Body of pancreas (tissue), 4 donors: ENCODE data around the gene FAM184B. TPM values are rescaled to one million over a fixed set of nuclear protein-coding genes. Genes with fewer than 3 reads are reported as not detected.

ENCODE experiments used
- ATAC-seq: fragments of 150-250 bp; one replicate; pipeline ENCODE4 v1.9.1; 2016
- DNase-seq, 4 donors: peaks; one replicate each; pipeline ENCODE4 v3.0.0-alpha.2; 2019
- H3K27ac ChIP-seq, 4 donors: fragments of 200-600 bp; sonication (generic); 1 replicate in 3 of 4; 2 replicates in 1 of 4; pipeline versions ENCODE4 v1.5.1 to v1.6.1; 2016 to 2019; ENCODE audit warnings: mild to moderate bottlenecking in 1 of 4, mixed read lengths in 1 of 4, moderate library complexity in 1 of 4
- H3K27me3 ChIP-seq, 2 donors: fragments of 200-600 bp; sonication (generic); one replicate each; pipeline ENCODE4 v1.6.0; 2016; ENCODE audit warnings: mild to moderate bottlenecking in 1 of 2
- H3K36me3 ChIP-seq, 2 donors: fragments of 200-600 bp; sonication (generic); replicated peaks in 1 of 2; 2 replicates each; pipeline ENCODE4 v1.5.1; 2016; ENCODE audit warnings: low read depth in 2 of 2; ENCODE audit not compliant: insufficient read depth in 1 of 2
- H3K4me1 ChIP-seq: fragments of 200-600 bp; sonication (generic); one replicate; pipeline ENCODE4 v1.6.0; 2016
- H3K4me3 ChIP-seq, 2 donors: fragments of 200-600 bp; sonication (generic); 1 replicate in 1 of 2; 2 replicates in 1 of 2; pipeline ENCODE4 v1.5.1; 2016 to 2019
- H3K9me3 ChIP-seq, 3 donors: fragments of 200-600 bp; sonication (generic); 1 replicate in 2 of 3; 2 replicates in 1 of 3; pipeline ENCODE4 v1.5.1; 2016
- CTCF ChIP-seq, 7 experiments: fragments of 450-650 bp in 4 of 7; fragments of 200-600 bp in 3 of 7; sonication (generic) in 3 of 7; IDR thresholded peaks; one replicate each; pipeline ENCODE4 v1.5.1; 2016 to 2019; ENCODE audit warnings: antibody characterized with exemption in 7 of 7
- POLR2A ChIP-seq, 3 donors: fragments of 450-650 bp; IDR thresholded peaks; one replicate each; pipeline ENCODE4 v1.6.1; 2016; ENCODE audit warnings: antibody characterized with exemption in 3 of 3, mild to moderate bottlenecking in 2 of 3
- WGBS, 2 donors: methylation state at CpG; one replicate each; pipeline ENCODE4 v1.1.5; 2017; 5-methylcytosine and 5-hydroxymethylcytosine counted together
- intact Hi-C: fragments of 100-400 bp; cut with DNase I; formaldehyde crosslinking; loops from one replicate; pipeline ENCODE4 v1.15.1; 2023
- total RNA-seq, 2 donors: library from RNA; depleted of rRNA; stranded (reverse); fragments of >200 nt; gene quantifications; one replicate each; pipeline ENCODE4 v1.1.0, GENCODE V29; 2016

The FAM184B gene
- total RNA-seq, 2 donors from 2014 or later, result not detected

DNA sequence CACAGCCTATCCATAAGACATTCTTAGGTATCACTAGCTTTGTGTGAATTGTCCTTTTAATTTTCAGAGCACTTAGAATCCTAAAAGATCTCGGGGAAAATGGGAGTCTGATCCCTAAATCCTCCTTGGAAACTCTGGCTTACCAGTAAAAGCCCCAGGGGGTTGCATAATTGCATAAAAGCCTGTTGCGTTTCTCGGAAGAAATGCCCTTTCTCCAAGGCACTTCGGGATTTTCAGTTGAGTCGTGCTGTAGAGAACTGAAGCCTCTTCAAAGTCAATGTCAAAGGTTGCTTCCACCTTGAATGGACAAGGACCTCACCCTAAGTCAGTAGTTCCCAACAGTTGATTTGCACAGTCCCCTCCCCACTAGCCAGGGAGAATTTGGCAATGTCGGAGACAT lies 20.8 kb downstream of the FAM184B start:
- no peak for TF ChIP-seq POLR2A (IDR thresholded peaks at IDR 0.05)
- no peak for TF ChIP-seq CTCF (IDR thresholded peaks at IDR 0.05)
- Histone ChIP-seq H3K9me3 (no peaks in the 10 kb centered on the region), H3K27me3 (no peaks in the 10 kb centered on the region), H3K4me1 (no peaks in the 10 kb centered on the region), H3K4me3 (no peak overlapping the region), H3K27ac (no peak overlapping the region), H3K36me3 (no peaks in the 10 kb centered on the region)
- DNase-seq (no peak), ATAC-seq (no peak)
- 76 to 86% methylated on average over 6 of the region's 6 CpGs for WGBS, 2 donors
- intact Hi-C loops, result no loop called here

DNA sequence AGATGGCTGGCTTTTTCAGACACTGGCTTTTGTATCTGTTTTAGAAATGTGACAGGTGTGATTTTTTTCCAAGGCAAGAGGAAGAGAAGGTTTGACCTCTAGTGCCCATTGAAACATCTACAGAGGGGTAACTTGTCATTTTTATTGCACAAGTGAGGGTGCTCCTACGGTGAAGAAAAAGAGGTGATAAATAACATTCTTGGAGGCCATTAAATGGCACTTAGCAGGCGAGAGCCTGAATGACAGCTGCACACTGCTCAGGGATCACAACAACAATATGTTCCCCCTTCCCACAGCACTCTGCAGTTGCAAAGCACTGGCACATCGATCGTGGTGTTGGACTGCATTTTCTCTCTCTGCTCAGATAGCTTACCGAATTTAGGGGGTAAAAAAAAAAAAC lies 22.9 kb downstream of the FAM184B start:
- TF ChIP-seq CTCF (IDR thresholded peaks at IDR 0.05), result no peak
- no peak for TF ChIP-seq POLR2A (IDR thresholded peaks at IDR 0.05)
- H3K4me3 ChIP-seq, result no peak overlapping the region
- no peaks in the 10 kb centered on the region for H3K27me3 ChIP-seq
- H3K27ac ChIP-seq, result no peak overlapping the region
- WGBS, 2 donors, result 18 to 37% methylated on average over 5 of the region's 5 CpGs
- H3K9me3 ChIP-seq, result no peaks in the 10 kb centered on the region
- no peaks in the 10 kb centered on the region for H3K4me1 ChIP-seq
- ATAC-seq (no peak), DNase-seq (no peak)
- intact Hi-C loops, result no loop called here
- H3K36me3 ChIP-seq, result no peaks in the 10 kb centered on the region

GRCh38 chr4:17757621-17758020 lies 23.8 kb downstream of the FAM184B start:
- no peaks in the 10 kb centered on the region for H3K4me1 ChIP-seq
- H3K27me3 ChIP-seq, result no peaks in the 10 kb centered on the region
- ATAC-seq (no peak), DNase-seq (no peak)
- intact Hi-C loops, result no loop called here
- 63 to 66% methylated on average over 1 of the region's 1 CpG for WGBS, 2 donors
- no peaks in the 10 kb centered on the region for H3K36me3 ChIP-seq
- no peak overlapping the region for H3K4me3 ChIP-seq
- TF ChIP-seq CTCF (IDR thresholded peaks at IDR 0.05) (no peak), POLR2A (IDR thresholded peaks at IDR 0.05) (no peak)
- no peaks in the 10 kb centered on the region for H3K9me3 ChIP-seq
- H3K27ac ChIP-seq, result no peak overlapping the region

GRCh38 chr4:17753646-17754045 lies 27.8 kb downstream of the FAM184B start:
- Histone ChIP-seq H3K4me1 (no peaks in the 10 kb centered on the region), H3K27me3 (no peaks in the 10 kb centered on the region), H3K4me3 (no peak overlapping the region), H3K9me3 (no peaks in the 10 kb centered on the region), H3K27ac (no peak overlapping the region), H3K36me3 (no peaks in the 10 kb centered on the region)
- ATAC-seq (no peak), DNase-seq (no peak)
- no peak for TF ChIP-seq CTCF (IDR thresholded peaks at IDR 0.05)
- no peak for TF ChIP-seq POLR2A (IDR thresholded peaks at IDR 0.05)
- 88 to 95% methylated on average over 2 of the region's 2 CpGs for WGBS, 2 donors
- intact Hi-C loops, result no loop called here

DNA sequence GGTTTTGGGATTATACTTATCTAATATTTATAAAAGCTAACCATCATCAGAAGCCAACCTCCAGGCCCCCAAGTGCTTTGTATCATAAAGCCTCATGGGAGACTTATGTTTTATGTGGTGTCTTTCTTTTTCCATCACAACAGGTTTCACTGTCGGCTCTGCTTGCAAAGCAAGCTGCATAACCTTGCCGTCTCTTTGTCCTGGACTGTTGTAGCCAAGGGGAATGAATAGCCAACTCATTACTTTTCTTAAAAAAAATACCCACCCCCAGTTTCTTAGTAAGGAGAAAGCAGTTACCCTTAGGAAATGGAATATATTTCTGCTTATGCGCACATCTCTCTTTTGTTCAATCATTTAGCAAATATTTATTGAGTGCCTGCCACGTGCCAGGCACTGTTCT lies 40.7 kb downstream of the FAM184B start:
- H3K4me1 ChIP-seq, result no peaks in the 10 kb centered on the region
- no peak overlapping the region for H3K4me3 ChIP-seq
- H3K9me3 ChIP-seq, result no peaks in the 10 kb centered on the region
- no peaks in the 10 kb centered on the region for H3K27me3 ChIP-seq
- WGBS, 2 donors, result 58 to 64% methylated on average over 4 of the region's 4 CpGs
- H3K36me3 ChIP-seq, result no peaks in the 10 kb centered on the region
- intact Hi-C loops, result no loop called here
- TF ChIP-seq POLR2A (IDR thresholded peaks at IDR 0.05), result no peak
- no peak for TF ChIP-seq CTCF (IDR thresholded peaks at IDR 0.05)
- no peak overlapping the region for H3K27ac ChIP-seq
- ATAC-seq (no peak), DNase-seq (no peak)
